DOHH2 (cell line): ENCODE data around the gene MICAL2.

Experiments used
- EZH2phosphoT487 ChIP-seq: fragments of 200-600 bp; sonication (generic); IDR thresholded peaks from 2 replicates; pipeline ENCODE4 v1.6.1; 2017; ENCODE audit warnings: borderline replicate concordance, mild to moderate bottlenecking, antibody characterized with exemption, low read length, moderate library complexity, mixed read lengths
- TF ChIP-seq, protein P1 (sequence below): fragments of 200-600 bp; sonication (generic); IDR thresholded peaks from one replicate; pipeline ENCODE4 v1.5.1; 2014; ENCODE audit warnings: antibody characterized with exemption, mild to moderate bottlenecking, low read depth, low read length; ENCODE audit not compliant: poor library complexity, severe bottlenecking

DNA sequence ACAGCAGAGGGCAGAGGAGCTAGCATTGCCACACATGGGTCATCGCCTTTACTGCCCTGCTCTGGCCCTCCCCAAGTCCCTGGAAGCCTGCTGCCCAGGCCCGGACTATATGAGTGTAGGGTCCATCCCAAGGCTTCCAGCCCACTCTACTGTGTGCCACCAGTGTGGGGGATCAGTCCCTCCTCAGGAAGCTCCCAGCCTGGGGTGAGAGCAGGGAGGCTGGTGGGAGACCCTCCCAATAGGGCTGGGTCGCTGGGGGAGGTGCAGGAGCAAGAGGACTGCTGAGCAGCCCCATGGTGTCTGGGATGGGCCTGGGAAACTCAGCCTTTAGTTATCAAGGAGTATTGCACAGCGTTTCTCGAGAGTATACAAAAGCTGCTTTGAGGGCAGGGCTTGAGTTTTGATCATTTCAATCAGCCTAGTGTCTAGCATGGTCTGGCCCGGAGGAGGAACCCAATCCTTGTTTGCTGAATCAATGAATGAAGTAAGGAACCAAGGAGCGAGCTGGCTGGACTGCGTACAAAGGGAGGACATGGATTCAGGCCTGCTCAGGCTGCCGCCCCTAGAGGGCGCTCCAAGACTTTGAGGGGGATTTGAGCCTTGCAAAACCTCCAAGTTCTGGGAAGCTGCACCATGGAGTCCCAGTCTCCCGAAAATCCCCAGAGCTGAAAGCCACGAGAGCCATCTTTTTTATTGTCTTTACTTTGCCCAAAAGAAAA lies 178.0 kb downstream of the MICAL2 start:
- TF ChIP-seq, protein P1, sequence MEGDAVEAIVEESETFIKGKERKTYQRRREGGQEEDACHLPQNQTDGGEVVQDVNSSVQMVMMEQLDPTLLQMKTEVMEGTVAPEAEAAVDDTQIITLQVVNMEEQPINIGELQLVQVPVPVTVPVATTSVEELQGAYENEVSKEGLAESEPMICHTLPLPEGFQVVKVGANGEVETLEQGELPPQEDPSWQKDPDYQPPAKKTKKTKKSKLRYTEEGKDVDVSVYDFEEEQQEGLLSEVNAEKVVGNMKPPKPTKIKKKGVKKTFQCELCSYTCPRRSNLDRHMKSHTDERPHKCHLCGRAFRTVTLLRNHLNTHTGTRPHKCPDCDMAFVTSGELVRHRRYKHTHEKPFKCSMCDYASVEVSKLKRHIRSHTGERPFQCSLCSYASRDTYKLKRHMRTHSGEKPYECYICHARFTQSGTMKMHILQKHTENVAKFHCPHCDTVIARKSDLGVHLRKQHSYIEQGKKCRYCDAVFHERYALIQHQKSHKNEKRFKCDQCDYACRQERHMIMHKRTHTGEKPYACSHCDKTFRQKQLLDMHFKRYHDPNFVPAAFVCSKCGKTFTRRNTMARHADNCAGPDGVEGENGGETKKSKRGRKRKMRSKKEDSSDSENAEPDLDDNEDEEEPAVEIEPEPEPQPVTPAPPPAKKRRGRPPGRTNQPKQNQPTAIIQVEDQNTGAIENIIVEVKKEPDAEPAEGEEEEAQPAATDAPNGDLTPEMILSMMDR = peak; percentile 91
- TF ChIP-seq EZH2phosphoT487 = no peak
